ENCODE data around the gene GBA2.

Gene GBA2

DNA sequence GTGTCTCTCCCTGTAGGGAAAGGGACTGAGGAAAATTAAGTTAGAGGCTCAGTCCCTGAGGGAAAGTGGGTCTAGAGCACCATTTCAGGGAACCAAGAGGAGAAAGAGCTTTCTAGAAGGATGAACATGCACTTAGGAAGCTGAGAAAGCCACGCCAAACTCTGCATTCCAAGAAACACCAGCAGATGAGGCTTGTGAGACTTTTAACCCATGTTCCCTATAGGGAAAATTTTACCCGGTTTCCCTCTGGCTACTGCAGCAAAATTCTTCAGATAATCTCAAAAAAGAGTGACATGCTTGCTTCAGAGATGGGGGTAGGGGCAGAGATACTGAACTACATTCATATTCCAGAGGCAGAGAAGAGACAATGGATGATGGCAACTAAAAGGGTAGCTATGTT is 25.6 kb downstream of the GBA2 start:
- Histone ChIP-seq H3K36me3 (ENCODE audit: control insufficient read depth in 2 of 2, insufficient read depth in 2 of 2, low read length in 2 of 2) (peaks cover 68 to 72% of the 10 kb centered on the region in 2 donors), H3K4me1 (ENCODE audit: control insufficient read depth in 2 of 2, insufficient read depth in 2 of 2, low read length in 2 of 2) (peaks cover 16 to 22% of the 10 kb centered on the region in 2 donors), H3K4me3 (ENCODE audit: low read length in 2 of 2) (no peak overlapping the region), H3K27ac (ENCODE audit: low read depth in 2 of 2, low read length in 2 of 2) (no peak overlapping the region), H3K9ac (ENCODE audit: low read depth in 1 of 2, low read length in 2 of 2) (no peak overlapping the region), H3K9me3 (ENCODE audit: control insufficient read depth in 2 of 2, low read length in 2 of 2) (no peaks in the 10 kb centered on the region), H3K27me3 (ENCODE audit: control insufficient read depth in 2 of 2, insufficient read depth in 2 of 2, low read length in 2 of 2) (no peaks in the 10 kb centered on the region)

DNA sequence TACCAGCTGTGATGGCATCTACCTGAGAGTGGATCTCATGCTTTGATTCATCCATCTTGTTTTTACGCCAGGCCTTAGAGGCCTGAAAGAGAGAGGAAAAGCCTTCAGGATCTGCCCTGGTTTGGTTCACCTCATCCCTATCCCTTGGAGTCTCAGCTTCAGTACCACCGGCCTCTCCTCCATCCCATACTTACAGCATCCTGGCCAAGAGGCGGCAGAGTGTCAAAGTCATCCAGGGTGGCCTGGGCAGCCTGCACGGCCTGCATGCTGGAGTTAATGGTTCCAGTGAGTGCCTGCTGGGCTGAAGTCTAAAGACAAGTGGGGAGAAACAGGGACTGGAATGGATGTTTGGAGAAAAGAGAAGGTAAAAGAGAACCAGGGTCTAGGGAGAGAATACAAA is 29.5 kb downstream of the GBA2 start:
- H3K4me1 ChIP-seq (ENCODE audit: control insufficient read depth in 2 of 2, insufficient read depth in 2 of 2, low read length in 2 of 2): no peaks in the 10 kb centered on the region
- H3K4me3 ChIP-seq (ENCODE audit: low read length in 2 of 2): no peak overlapping the region
- H3K36me3 ChIP-seq (ENCODE audit: control insufficient read depth in 2 of 2, insufficient read depth in 2 of 2, low read length in 2 of 2): peaks cover 93 to 100% of the 10 kb centered on the region in 2 donors
- no peak overlapping the region for H3K9ac ChIP-seq (ENCODE audit: low read depth in 1 of 2, low read length in 2 of 2)
- H3K27me3 ChIP-seq (ENCODE audit: control insufficient read depth in 2 of 2, insufficient read depth in 2 of 2, low read length in 2 of 2): no peaks in the 10 kb centered on the region
- H3K27ac ChIP-seq (ENCODE audit: low read depth in 2 of 2, low read length in 2 of 2): no peak overlapping the region
- H3K9me3 ChIP-seq (ENCODE audit: control insufficient read depth in 2 of 2, low read length in 2 of 2): no peaks in the 10 kb centered on the region

DNA sequence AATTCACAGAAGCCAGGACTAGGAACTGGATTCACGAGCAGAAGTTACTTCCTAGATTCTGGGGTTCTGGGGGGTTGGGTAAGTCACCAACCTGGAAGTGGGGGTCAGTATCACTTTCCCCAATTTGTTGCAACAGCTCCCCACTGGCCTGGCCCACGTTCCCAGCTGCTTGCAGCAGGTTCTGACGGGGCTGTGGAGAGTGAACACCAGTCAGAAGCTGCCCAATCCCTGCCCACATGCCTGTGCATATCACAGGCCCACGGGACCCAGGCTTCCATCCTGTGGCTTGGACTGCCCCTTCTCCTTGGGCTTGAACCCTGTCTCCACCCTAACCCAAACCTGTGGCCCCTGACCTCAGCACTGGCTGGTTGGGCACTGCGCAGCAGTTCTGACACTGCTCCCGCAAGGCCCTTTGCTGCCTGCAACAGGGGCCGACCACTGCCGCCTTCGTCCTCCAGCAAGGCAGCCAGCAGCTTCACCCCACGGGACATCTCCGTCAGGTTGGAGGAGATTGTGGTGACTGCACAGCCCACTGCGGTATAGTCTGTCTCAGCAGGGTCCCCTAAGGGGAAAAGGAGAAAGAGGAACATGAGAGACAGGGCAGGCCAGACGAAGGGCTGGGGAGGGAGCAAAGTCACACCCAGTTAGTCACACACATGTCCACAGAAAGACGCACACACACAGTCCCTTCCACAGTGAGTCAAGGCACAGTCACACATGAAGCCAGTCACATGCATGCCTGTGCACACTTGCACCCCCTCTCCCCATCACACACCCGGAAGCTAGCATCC is 30.1 kb downstream of the GBA2 start:
- Histone ChIP-seq H3K9ac (ENCODE audit: low read depth in 1 of 2, low read length in 2 of 2) (no peak overlapping the region), H3K27me3 (ENCODE audit: control insufficient read depth in 2 of 2, insufficient read depth in 2 of 2, low read length in 2 of 2) (no peaks in the 10 kb centered on the region), H3K9me3 (ENCODE audit: control insufficient read depth in 2 of 2, low read length in 2 of 2) (no peaks in the 10 kb centered on the region), H3K4me3 (ENCODE audit: low read length in 2 of 2) (no peak overlapping the region), H3K27ac (ENCODE audit: low read depth in 2 of 2, low read length in 2 of 2) (no peak overlapping the region), H3K36me3 (ENCODE audit: control insufficient read depth in 2 of 2, insufficient read depth in 2 of 2, low read length in 2 of 2) (peaks cover 93 to 100% of the 10 kb centered on the region in 2 donors), H3K4me1 (ENCODE audit: control insufficient read depth in 2 of 2, insufficient read depth in 2 of 2, low read length in 2 of 2) (no peaks in the 10 kb centered on the region)

DNA sequence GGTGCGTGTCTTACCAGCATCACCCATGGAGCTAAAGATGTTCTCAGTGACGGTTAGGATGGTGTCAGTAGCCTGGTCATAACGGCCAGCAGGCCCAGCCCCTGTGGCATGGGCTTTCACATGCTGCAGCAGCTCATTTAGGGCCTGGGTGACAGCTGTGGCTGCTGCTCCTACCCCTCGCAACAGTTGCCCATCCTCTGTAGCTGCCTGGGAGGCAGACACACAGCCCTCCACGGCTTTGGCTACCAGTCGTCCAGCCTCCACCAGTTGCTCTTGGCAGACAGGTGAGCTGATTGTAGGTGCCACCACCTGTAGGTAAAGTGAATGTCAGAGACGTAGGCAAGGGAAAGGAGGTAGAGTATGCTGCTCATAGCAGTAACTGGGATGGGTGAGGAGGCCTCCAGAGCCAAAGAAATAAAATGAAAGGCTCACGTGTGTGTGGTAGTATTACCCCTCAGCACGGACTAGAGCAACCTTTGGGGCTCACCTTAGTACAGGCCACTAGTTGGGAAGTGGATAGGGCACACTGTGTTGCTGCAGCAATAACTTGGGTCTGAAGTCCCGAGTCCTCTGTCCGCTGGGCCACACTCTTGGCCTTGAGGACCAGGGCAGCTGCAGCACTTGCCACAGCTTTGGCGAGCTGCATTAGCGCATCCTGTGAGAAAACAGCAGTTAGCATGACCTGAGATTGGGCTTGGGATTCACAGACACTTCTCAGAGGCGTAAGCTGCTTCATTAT is 31.7 kb downstream of the GBA2 start:
- Histone ChIP-seq H3K27ac (ENCODE audit: low read depth in 2 of 2, low read length in 2 of 2) (no peak overlapping the region), H3K9me3 (ENCODE audit: control insufficient read depth in 2 of 2, low read length in 2 of 2) (no peaks in the 10 kb centered on the region), H3K4me1 (ENCODE audit: control insufficient read depth in 2 of 2, insufficient read depth in 2 of 2, low read length in 2 of 2) (no peaks in the 10 kb centered on the region), H3K36me3 (ENCODE audit: control insufficient read depth in 2 of 2, insufficient read depth in 2 of 2, low read length in 2 of 2) (peaks cover 93 to 95% of the 10 kb centered on the region in 2 donors), H3K27me3 (ENCODE audit: control insufficient read depth in 2 of 2, insufficient read depth in 2 of 2, low read length in 2 of 2) (no peaks in the 10 kb centered on the region), H3K4me3 (ENCODE audit: low read length in 2 of 2) (no peak overlapping the region), H3K9ac (ENCODE audit: low read depth in 1 of 2, low read length in 2 of 2) (no peak overlapping the region)

DNA sequence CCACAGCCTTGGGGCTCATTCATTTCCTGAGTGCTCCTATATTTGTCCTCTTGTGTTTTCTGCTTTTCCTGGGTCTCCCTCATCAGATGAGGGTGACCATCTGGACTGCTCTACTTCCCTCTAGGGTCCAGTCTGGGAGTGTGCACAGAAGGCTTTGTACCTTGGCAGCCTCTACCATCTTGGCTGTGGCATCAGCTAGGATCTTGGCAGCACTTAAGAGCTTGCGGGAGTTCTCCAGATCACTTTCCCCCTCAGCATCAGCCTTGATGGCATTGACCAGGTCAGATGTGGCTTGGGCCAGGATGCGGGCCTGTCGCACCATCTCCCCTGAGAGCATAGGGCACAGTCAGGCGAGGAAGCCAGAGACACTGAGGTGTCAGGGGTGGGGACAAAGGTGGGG is 32.8 kb downstream of the GBA2 start:
- Histone ChIP-seq H3K27me3 (ENCODE audit: control insufficient read depth in 2 of 2, insufficient read depth in 2 of 2, low read length in 2 of 2) (no peaks in the 10 kb centered on the region), H3K36me3 (ENCODE audit: control insufficient read depth in 2 of 2, insufficient read depth in 2 of 2, low read length in 2 of 2) (peaks cover 93 to 94% of the 10 kb centered on the region in 2 donors), H3K4me1 (ENCODE audit: control insufficient read depth in 2 of 2, insufficient read depth in 2 of 2, low read length in 2 of 2) (no peaks in the 10 kb centered on the region), H3K27ac (ENCODE audit: low read depth in 2 of 2, low read length in 2 of 2) (no peak overlapping the region), H3K4me3 (ENCODE audit: low read length in 2 of 2) (no peak overlapping the region), H3K9ac (ENCODE audit: low read depth in 1 of 2, low read length in 2 of 2) (no peak overlapping the region), H3K9me3 (ENCODE audit: control insufficient read depth in 2 of 2, low read length in 2 of 2) (no peaks in the 10 kb centered on the region)

DNA sequence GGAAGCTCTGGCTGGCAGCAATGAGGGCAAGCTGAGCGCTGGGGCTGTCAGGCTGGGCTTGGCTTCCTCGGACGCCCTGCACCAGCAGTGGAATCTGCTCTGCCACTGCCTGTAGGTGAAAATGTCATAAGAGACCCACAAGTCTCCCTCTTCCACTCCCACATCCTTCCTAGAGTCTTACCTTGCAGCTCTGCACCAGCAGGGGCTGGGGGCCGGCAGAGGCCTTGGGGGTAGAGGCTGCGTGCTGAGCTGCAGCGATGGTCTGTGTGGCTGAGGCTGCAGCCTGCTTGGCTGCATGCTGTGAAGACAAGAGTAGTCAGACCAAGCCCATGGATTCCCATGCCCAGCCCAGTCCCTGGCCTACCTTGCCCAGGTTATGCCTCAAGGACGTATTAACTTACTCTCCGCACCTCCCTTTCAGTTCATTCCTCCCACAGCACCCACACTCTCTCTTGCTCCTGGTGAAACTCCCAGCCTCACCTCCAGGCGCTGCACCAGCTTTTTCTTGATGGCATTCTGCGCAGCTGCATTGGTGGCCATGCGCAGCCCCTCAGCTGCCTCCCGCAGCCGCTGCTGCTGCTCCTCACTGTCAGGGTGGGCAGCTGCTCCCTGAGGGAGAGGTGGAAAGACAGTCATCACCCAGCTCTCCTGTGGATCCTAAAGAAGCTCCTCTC is 34.3 kb downstream of the GBA2 start:
- H3K4me1 ChIP-seq (ENCODE audit: control insufficient read depth in 2 of 2, insufficient read depth in 2 of 2, low read length in 2 of 2): no peaks in the 10 kb centered on the region
- peaks cover 90% of the 10 kb centered on the region in 2 donors for H3K36me3 ChIP-seq (ENCODE audit: control insufficient read depth in 2 of 2, insufficient read depth in 2 of 2, low read length in 2 of 2)
- no peaks in the 10 kb centered on the region for H3K27me3 ChIP-seq (ENCODE audit: control insufficient read depth in 2 of 2, insufficient read depth in 2 of 2, low read length in 2 of 2)
- H3K9ac ChIP-seq (ENCODE audit: low read depth in 1 of 2, low read length in 2 of 2): no peak overlapping the region
- no peaks in the 10 kb centered on the region for H3K9me3 ChIP-seq (ENCODE audit: control insufficient read depth in 2 of 2, low read length in 2 of 2)
- H3K4me3 ChIP-seq (ENCODE audit: low read length in 2 of 2): no peak overlapping the region
- H3K27ac ChIP-seq (ENCODE audit: low read depth in 2 of 2, low read length in 2 of 2): no peak overlapping the region

DNA sequence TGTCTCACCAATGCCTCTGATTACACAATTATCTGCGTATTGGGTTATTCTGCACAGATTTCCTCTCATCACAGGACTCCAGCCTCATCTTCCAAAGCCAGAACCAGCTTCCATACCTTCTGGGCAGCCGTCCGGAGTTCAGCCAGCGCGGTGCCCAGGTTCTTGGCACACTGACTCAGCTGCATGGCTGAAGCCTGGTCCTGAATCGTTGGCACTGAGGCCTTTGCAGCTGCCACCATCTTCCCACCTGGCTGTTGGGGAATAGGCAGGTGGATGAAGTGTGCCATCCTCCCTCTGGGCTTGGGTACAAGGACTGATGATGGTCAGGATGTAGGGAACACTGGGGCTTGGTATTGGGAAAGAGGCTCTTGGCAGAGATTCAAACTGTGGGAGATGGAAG is 34.9 kb downstream of the GBA2 start:
- Histone ChIP-seq H3K9me3 (ENCODE audit: control insufficient read depth in 2 of 2, low read length in 2 of 2) (no peaks in the 10 kb centered on the region), H3K4me3 (ENCODE audit: low read length in 2 of 2) (no peak overlapping the region), H3K4me1 (ENCODE audit: control insufficient read depth in 2 of 2, insufficient read depth in 2 of 2, low read length in 2 of 2) (no peaks in the 10 kb centered on the region), H3K36me3 (ENCODE audit: control insufficient read depth in 2 of 2, insufficient read depth in 2 of 2, low read length in 2 of 2) (peaks cover 87% of the 10 kb centered on the region in 2 donors), H3K27ac (ENCODE audit: low read depth in 2 of 2, low read length in 2 of 2) (no peak overlapping the region), H3K9ac (ENCODE audit: low read depth in 1 of 2, low read length in 2 of 2) (no peak overlapping the region), H3K27me3 (ENCODE audit: control insufficient read depth in 2 of 2, insufficient read depth in 2 of 2, low read length in 2 of 2) (no peaks in the 10 kb centered on the region)

DNA sequence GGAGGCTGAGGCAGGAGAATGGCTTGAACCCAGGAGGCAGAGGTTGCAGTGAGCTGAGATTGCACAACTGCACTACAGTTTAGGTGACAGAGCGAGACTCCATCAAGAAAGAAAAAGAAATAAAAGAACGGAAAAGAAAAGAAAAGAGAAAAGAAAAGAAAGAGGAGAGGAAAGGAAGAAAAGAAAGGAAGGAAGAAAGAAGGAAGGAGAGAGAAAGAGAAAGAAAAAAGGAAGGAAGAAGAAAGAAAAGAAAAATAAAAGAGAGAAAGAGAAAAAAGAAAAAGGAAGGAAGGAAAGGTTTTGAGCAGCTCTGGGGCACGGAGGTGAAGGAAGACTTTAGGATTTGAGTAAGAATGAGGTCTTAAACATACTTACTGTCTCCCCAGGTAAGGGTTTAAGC is 35.5 kb downstream of the GBA2 start:
- Histone ChIP-seq H3K4me3 (ENCODE audit: low read length in 2 of 2) (no peak overlapping the region), H3K27me3 (ENCODE audit: control insufficient read depth in 2 of 2, insufficient read depth in 2 of 2, low read length in 2 of 2) (no peaks in the 10 kb centered on the region), H3K9me3 (ENCODE audit: control insufficient read depth in 2 of 2, low read length in 2 of 2) (no peaks in the 10 kb centered on the region), H3K9ac (ENCODE audit: low read depth in 1 of 2, low read length in 2 of 2) (no peak overlapping the region), H3K36me3 (ENCODE audit: control insufficient read depth in 2 of 2, insufficient read depth in 2 of 2, low read length in 2 of 2) (peaks cover 81 to 85% of the 10 kb centered on the region in 2 donors), H3K27ac (ENCODE audit: low read depth in 2 of 2, low read length in 2 of 2) (no peak overlapping the region), H3K4me1 (ENCODE audit: control insufficient read depth in 2 of 2, insufficient read depth in 2 of 2, low read length in 2 of 2) (no peaks in the 10 kb centered on the region)

DNA sequence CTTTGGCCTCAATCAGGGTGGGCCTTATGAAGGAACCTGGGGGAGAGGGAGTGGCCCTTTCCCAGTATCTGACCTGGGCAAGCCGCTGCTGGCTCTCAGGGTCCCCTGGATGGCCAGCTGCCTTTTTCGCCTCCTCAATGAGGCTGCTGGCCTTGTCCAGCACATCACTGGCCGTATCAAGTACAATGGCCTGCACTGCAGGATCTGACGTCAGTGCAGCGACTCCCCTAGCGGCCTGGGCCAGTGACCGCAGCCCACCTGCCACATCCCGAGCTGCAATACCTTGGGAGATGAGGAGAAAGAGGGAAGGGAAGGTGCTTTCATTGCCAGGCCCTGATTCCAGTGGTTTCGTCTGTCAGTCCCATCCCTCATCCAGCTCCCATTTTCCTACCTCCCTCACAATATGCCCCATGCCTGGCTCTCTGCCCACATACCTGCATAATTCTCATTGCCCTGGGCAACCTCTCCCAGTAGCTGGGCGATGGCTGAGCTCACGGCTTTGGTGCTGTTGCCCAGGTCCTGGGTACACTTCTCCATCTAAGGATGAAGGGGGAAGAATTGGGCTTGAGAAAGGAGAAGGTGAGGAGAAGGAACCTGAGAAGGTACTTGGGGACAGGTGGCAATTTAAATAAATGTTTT is 36.1 kb downstream of the GBA2 start:
- H3K4me1 ChIP-seq (ENCODE audit: control insufficient read depth in 2 of 2, insufficient read depth in 2 of 2, low read length in 2 of 2): no peaks in the 10 kb centered on the region
- peaks cover 80 to 85% of the 10 kb centered on the region in 2 donors for H3K36me3 ChIP-seq (ENCODE audit: control insufficient read depth in 2 of 2, insufficient read depth in 2 of 2, low read length in 2 of 2)
- no peaks in the 10 kb centered on the region for H3K27me3 ChIP-seq (ENCODE audit: control insufficient read depth in 2 of 2, insufficient read depth in 2 of 2, low read length in 2 of 2)
- no peak overlapping the region for H3K9ac ChIP-seq (ENCODE audit: low read depth in 1 of 2, low read length in 2 of 2)
- no peak overlapping the region for H3K27ac ChIP-seq (ENCODE audit: low read depth in 2 of 2, low read length in 2 of 2)
- no peaks in the 10 kb centered on the region for H3K9me3 ChIP-seq (ENCODE audit: control insufficient read depth in 2 of 2, low read length in 2 of 2)
- H3K4me3 ChIP-seq (ENCODE audit: low read length in 2 of 2): no peak overlapping the region
